HCT116 (cell line): ENCODE measurements around the gene SRCIN1.

Experiments used
- ATF3 ChIP-seq: IDR thresholded peaks from 2 replicates; pipeline ENCODE4 v1.6.1; 2012
- EZH2 ChIP-seq: fragments of 200-600 bp; sonication (generic); IDR thresholded peaks from 2 replicates; pipeline ENCODE4 v1.6.1; 2017; ENCODE audit warnings: antibody characterized with exemption, mixed run types
- EZH2phosphoT487 ChIP-seq: fragments of 200-600 bp; IDR thresholded peaks from 2 replicates; pipeline ENCODE4 v1.6.1; 2018; ENCODE audit warnings: antibody characterized with exemption, borderline replicate concordance
- MAX ChIP-seq: IDR thresholded peaks from 2 replicates; pipeline ENCODE4 v1.6.1; 2012
- POLR2A ChIP-seq: IDR thresholded peaks from 2 replicates; pipeline ENCODE4 v1.7.0; 2011; ENCODE audit warnings: borderline replicate concordance; ENCODE audit not compliant: insufficient read depth, insufficient read length; ENCODE audit errors: extremely low read depth
- POLR2AphosphoS5 ChIP-seq: IDR thresholded peaks from 2 replicates; pipeline ENCODE4 v1.6.1; 2011; ENCODE audit warnings: mild to moderate bottlenecking, low read depth, low read length, moderate library complexity
- REST ChIP-seq: IDR thresholded peaks from 2 replicates; pipeline ENCODE4 v1.6.1; 2012; ENCODE audit warnings: low read depth
- TF ChIP-seq, protein P1 (sequence below), 3 experiments: fragments of 200-600 bp in 1 of 3; sonication (generic) in 1 of 3; IDR thresholded peaks in 2 of 3; conservative IDR thresholded peaks in 1 of 3; 2 replicates each; pipeline ENCODE4 v1.5.1; 2012 to 2017; ENCODE audit warnings: low read depth in 2 of 3, low read length in 2 of 3, antibody characterized with exemption in 1 of 3, borderline replicate concordance in 1 of 3, control low read depth in 1 of 3, mild to moderate bottlenecking in 1 of 3, mixed read lengths in 1 of 3, mixed run types in 1 of 3, moderate library complexity in 1 of 3; ENCODE audit not compliant: insufficient read depth in 1 of 3

- no peak for TF ChIP-seq EZH2
- TF ChIP-seq, protein P1, sequence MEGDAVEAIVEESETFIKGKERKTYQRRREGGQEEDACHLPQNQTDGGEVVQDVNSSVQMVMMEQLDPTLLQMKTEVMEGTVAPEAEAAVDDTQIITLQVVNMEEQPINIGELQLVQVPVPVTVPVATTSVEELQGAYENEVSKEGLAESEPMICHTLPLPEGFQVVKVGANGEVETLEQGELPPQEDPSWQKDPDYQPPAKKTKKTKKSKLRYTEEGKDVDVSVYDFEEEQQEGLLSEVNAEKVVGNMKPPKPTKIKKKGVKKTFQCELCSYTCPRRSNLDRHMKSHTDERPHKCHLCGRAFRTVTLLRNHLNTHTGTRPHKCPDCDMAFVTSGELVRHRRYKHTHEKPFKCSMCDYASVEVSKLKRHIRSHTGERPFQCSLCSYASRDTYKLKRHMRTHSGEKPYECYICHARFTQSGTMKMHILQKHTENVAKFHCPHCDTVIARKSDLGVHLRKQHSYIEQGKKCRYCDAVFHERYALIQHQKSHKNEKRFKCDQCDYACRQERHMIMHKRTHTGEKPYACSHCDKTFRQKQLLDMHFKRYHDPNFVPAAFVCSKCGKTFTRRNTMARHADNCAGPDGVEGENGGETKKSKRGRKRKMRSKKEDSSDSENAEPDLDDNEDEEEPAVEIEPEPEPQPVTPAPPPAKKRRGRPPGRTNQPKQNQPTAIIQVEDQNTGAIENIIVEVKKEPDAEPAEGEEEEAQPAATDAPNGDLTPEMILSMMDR (IDR thresholded peaks at IDR 0.05 in 2 of 3, conservative IDR thresholded peaks at IDR 0.05 in 1 of 3; ENCODE audit: borderline replicate concordance in 1 of 3, insufficient read depth in 1 of 3, low read depth in 2 of 3, low read length in 2 of 3), result no peak
- TF ChIP-seq POLR2A, result no peak
- no peak for TF ChIP-seq POLR2AphosphoS5
- TF ChIP-seq REST, result no peak
- no peak for TF ChIP-seq EZH2phosphoT487
- no peak for TF ChIP-seq ATF3
- TF ChIP-seq MAX, result no peak
Observed at GRCh38 chr17:38579083-38579480, 26.7 kb downstream of the SRCIN1 start.
